HepG2 (cell line): ENCODE data around the gene MYO6.

ENCODE experiments used
- SRSF9 ChIP-seq: fragments of 200-400 bp; formaldehyde crosslinking; IDR thresholded peaks from 2 replicates; pipeline ENCODE4 v1.6.1; 2018; ENCODE audit warnings: borderline replicate concordance, mild to moderate bottlenecking, low read depth, low read length; ENCODE audit not compliant: insufficient read depth, poor library complexity, severe bottlenecking
- ZNF7 ChIP-seq: IDR thresholded peaks from 2 replicates; pipeline ENCODE4 v1.6.1; 2016; ENCODE audit warnings: missing biosample characterization, missing genetic modification reagents

- no peak for TF ChIP-seq SRSF9
- no peak for TF ChIP-seq ZNF7 (CRISPR knock-in tag)
Observed at GRCh38 chr6:75762063-75762462, 13.0 kb downstream of the MYO6 start.
